HG02970 (cell line): ENCODE results near the gene PGAM1.
"Not testable (repeated sequence)": the region's sequence is repeated elsewhere in the genome, so short reads cannot be mapped to it uniquely, and the experiment has no call there.

Experiments
- ATAC-seq: cut with Tn5 transposase; IDR thresholded peaks from one replicate; pipeline ENCODE4 v1.9.1; 2021; ENCODE audit warnings: mild to moderate bottlenecking, moderate library complexity, moderate number of reproducible peaks; ENCODE audit not compliant: unreplicated experiment, low FRiP score

PGAM1 gene

GRCh38 chr10:97425964-97426775 is at the start of gene PGAM1:
PGAM1 (plus strand) TSS chr10:97426191; CDS start chr10:97426308, 117 bp downstream.
- peak; percentile 93 for ATAC-seq

DNA sequence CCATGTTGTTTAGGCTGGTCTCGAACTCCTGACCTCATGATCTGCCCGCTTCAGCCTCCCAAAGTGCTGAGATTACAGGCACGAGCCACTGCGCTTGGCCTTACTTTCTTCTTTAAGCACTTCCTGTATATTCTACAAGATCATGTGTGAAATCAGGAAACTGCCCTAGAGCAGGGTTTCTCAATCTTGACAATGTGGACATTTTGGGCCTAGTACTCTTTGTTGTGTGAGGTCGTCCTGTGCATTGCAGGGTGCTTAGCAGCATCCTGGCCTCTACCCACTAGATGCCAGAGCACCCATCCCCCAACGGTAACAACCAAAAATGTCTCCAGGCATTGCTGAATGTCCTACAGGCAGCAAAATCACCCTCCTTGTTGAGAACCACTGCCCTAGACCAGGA is 49.6 kb upstream of the PGAM1 start:
- no peak for ATAC-seq

GRCh38 chr10:97378933-97379921 is 46.8 kb upstream of the PGAM1 start:
- ATAC-seq = no peak

DNA sequence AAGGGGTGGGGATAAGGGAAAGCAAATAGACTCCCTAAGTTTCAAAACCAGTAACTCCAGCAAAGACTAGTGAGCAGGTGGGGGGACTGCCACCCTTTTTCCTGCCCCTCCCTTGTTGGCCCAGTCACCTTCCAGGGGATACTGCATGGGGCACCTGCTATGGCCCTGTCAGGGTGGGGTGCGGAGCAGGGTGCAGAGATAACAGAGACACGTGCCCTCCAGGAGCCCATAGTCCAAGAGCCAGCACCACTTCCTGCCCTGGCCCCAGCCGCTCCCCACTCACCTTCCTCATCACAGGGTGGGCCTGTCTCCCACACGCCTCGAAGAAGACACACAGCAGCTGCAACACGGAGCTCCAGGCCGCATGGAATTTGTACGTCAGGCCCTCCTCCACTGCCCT is 45.5 kb upstream of the PGAM1 start:
- ATAC-seq = no peak

DNA sequence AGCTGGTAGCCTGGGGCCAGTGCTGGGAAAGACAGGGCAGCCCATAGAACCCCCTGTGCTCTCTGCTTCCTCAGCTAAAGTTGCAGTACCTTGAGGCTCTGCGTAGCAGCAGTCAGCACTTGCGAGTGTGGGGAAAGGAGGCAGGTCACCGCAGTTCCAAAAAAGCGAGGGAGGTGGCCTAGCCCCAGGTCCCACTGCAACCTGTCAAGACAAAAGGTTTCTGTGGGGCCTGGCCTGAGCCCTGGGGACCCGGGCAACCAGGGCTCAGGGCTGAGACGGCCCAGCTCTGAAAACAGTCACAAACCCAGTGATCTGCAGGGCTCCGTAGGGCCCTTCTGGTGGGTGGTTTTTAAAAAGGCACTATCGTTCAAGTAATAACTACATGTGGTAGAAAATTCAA is 44.4 kb upstream of the PGAM1 start:
- no peak for ATAC-seq

GRCh38 chr10:97383159-97383558 is 42.8 kb upstream of the PGAM1 start:
- ATAC-seq = no peak

DNA sequence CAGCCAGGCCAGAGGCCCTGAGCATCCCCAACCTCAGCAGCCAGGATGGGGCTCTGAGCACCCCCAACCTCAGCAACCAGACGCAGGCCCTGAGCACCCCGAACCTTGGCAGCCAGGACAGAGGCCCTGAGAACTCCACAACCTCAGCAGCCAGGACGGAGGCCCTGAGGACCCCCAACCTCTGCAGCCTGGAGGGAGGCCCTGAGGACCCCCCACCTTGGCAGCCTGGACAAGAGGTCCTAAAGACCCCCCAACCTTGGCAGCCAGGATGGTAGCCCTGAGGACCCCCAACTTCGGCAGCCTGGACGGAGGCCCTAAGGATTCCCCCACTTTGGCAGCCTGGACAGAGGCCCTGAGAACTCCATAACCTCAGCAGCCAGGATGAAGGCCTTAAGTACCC is 41.8 kb upstream of the PGAM1 start:
- ATAC-seq = no peak

- ATAC-seq = no peak
These were observed 41.4 kb upstream of the PGAM1 start for GRCh38 chr10:97384641-97385040.

- no peak for ATAC-seq
These were observed 40.4 kb upstream of the PGAM1 start for GRCh38 chr10:97385565-97385964.

GRCh38 chr10:97388152-97388551 is 37.8 kb upstream of the PGAM1 start:
- ATAC-seq = no peak

DNA sequence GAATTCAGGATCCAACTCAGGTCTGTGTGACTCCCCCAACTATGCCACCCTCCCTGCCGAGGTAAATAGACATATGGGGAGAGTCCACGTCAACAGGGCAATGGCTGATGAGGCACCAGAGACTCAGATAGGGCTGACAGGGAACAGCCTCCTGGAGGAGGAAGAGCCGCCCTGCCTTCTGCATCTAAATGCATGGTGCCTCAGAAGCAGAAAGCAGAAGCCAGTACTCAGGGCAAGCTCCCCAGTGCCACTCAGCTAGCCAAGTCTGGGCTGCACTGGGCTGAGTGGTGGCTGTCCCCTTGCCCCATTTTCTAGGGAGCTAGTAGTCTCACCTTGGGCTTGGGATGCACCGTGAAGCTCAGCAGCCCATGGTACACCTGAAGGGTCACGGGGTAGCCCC is 35.9 kb upstream of the PGAM1 start:
- ATAC-seq = no peak

- ATAC-seq = no peak
These were observed 32.9 kb upstream of the PGAM1 start for GRCh38 chr10:97393034-97393573.

GRCh38 chr10:97396056-97396455 is 29.9 kb upstream of the PGAM1 start:
- no peak for ATAC-seq

DNA sequence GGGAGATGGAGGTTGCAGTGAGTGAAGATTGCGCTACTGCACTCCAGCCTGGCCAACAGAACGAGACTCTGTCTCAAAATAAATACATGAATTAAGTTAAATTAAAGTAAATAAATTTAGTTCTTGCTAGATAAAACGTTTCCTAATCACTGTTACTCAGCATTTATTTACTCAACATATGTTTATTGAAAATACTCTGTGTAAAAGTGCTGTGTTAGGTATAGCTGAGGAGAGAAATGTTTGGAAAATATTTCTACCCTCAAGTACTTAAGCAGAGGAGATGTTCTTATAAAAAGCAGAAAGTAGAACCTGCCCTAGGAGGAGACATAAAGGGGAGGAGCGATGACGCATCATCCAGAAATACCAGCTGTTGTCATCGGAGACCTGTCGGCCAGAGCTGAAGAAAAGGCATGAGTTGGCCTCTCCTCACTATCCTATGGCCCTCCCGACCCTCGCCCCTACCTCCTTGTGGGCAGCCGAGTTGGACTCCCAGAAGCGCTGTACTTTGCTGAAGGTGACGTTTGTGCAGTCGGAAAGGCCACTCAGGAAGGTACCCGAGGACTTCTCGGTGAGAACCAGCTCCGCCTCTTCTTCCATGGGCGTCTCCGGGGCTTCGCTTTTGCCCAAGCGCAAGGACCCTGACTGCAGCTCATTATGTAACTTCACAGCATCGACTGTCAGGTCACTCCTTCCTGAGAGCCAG is 26.0 kb upstream of the PGAM1 start:
- no peak for ATAC-seq

DNA sequence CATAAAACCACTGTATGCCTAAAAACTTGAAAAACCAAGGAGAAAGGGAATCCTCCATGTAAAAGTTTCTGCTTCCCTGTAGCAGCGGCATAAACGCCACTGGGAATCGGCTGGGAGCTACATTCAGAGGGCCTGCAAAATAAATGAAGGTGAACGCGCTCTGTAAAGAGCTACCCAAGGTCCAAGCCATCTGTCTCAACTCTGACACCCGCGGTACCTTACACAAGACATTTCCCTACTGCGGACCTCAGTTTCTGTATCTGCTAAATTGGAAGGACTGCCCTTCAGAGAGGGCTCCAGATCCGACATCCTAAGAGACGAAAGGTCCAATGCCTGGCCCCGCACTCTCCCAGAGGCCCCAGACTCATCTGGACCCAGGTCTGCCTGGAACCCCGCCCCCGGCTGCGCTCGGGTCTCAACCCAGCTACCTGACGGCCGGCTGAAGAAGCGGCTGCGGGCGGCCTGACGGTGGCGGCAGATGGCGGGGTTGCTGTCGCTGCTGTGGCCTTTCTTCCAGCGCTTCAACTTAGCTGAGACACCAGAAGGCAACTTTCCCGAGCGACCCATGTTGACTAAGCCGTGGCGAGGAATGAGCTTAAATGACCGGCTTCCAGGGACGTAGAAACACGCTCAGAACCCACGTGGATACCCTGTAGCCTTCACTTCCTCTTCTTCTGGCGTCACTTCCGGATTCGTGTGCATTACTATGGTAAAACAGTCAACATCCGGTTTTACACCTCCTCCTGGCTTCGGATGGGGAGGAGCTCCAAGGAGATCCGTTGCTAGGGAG is 25.1 kb upstream of the PGAM1 start, which contains the start of gene RRP12:
Gene RRP12, minus strand, starts transcription at position 676 of the 790 bp plus-strand sequence. Its CDS starts 109 bp downstream, at position 567.
- peak; percentile 87 for ATAC-seq

DNA sequence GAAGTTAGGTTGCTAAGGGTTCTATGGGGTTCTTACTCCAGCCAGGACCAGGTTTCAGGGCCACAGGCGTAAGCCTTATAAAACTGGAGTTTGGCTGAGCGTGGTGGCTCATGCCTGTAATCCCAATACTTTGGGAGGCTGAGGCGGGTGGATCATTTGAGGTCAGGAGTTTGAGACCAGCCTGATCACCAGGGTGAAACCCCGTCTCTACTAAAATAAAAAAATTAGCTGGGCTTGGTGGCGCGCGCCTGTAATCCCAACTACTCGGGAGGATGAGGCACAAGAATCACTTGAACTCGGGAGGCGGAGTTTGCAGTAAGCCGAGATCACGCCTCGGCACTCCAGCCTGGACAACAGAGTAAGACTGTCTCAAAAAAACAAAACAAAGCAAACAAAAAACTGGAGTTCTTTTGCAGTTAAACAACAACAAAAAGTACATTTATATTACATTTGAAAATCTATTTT is 24.5 kb upstream of the PGAM1 start:
- no peak for ATAC-seq

DNA sequence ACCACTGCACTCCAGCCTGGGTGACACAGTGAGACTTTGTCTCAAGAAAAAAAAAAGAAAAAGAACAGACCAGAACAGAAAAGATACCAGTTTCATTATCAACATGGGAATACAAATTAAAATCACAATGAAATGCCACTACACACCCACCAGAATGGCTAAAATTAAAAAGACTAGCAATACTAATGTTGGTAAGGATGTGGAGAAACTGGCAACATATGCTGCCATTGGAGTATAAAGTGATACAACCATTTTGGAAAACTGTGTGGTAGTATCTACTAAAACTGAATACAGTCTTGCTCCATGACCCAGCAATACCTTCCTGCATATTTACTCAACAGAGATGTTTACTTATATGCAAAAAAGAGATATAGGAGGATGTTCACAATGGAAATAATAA is 21.9 kb upstream of the PGAM1 start:
- ATAC-seq = no peak

DNA sequence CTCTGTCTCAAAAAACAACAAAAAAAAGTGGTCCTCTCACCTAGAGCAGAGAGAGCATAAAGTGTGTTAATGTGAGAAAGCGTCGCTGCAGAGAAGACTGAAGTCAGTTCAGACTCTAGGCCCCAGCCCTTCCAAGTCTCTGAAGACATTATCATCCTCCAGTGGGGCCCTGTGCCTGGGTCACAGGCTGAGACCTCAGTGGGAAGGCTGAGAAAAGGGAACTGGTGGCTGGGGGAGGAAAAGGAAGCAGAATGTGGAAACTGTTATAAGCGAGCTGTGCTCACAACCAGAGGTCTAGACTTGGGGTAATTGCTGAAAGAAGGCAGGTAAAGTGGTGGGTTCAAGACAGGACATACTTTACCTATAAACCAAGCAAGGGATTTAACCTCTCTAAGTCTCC is 19.9 kb upstream of the PGAM1 start:
- ATAC-seq = no peak

DNA sequence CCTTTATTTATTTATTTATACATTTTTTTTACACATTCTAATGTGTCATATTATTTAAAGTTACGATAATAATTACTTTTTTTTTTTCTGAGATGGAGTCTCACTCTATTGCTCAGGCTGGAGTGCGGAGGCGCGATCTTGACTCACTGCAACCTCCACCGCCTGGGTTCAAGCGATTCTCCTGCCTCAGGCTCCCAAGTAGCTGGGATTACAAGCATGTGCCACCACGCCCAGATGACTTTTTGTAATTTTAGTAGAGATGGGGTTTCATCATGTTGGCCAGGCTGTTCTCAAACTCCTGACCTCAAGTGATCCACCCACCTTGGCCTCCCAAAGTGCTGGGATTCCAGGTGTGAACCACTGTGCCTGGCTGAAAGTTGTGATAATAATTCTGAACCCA is 19.5 kb upstream of the PGAM1 start:
- not testable (repeated sequence) for ATAC-seq
